Liver (tissue), 9 donors: ENCODE measurements around the gene ITGB2. TPM values are rescaled to one million over a fixed set of nuclear protein-coding genes. Genes with fewer than 3 reads are reported as not detected.

Experiments
- DNase-seq: peaks from one replicate; pipeline ENCODE4 v3.0.0-alpha.2; 2017; ENCODE audit warnings: low spot score
- H3K27ac ChIP-seq, 2 donors: one replicate each; pipeline ENCODE4 v1.7.0; 2013; ENCODE audit warnings: inconsistent platforms in 2 of 2, low read length in 2 of 2, control low read depth in 1 of 2, low read depth in 1 of 2, mild to moderate bottlenecking in 1 of 2
- H3K27me3 ChIP-seq, 4 donors: one replicate each; pipeline versions ENCODE4 v1.6.1 to v1.7.0; 2013; ENCODE audit warnings: low read length in 3 of 4, inconsistent platforms in 1 of 4, mild to moderate bottlenecking in 1 of 4, moderate library complexity in 1 of 4; ENCODE audit not compliant: control insufficient read depth in 4 of 4, insufficient read depth in 4 of 4
- H3K36me3 ChIP-seq, 4 donors: one replicate each; pipeline versions ENCODE4 v1.6.1 to v1.7.0; 2013; ENCODE audit warnings: low read length in 3 of 4, mild to moderate bottlenecking in 3 of 4, low read depth in 1 of 4, moderate library complexity in 1 of 4; ENCODE audit not compliant: control insufficient read depth in 4 of 4, insufficient read depth in 3 of 4
- H3K4me1 ChIP-seq, 4 donors: one replicate each; pipeline versions ENCODE4 v1.6.1 to v1.7.0; 2013; ENCODE audit warnings: low read length in 3 of 4, mild to moderate bottlenecking in 3 of 4, moderate library complexity in 1 of 4; ENCODE audit not compliant: control insufficient read depth in 4 of 4, insufficient read depth in 4 of 4
- H3K4me3 ChIP-seq, 3 donors: one replicate each; pipeline versions ENCODE4 v1.6.1 to v1.7.0; 2013; ENCODE audit warnings: low read length in 3 of 3, control low read depth in 1 of 3, low read depth in 1 of 3, mild to moderate bottlenecking in 1 of 3
- H3K9ac ChIP-seq, 2 donors: one replicate each; pipeline ENCODE4 v1.7.0; 2013; ENCODE audit warnings: low read length in 2 of 2, mild to moderate bottlenecking in 2 of 2, moderate library complexity in 2 of 2, control low read depth in 1 of 2, low read depth in 1 of 2
- H3K9me3 ChIP-seq, 4 donors: one replicate each; pipeline versions ENCODE4 v1.6.1 to v1.7.0; 2013; ENCODE audit warnings: low read length in 3 of 4; ENCODE audit not compliant: control insufficient read depth in 4 of 4
- ATF3 ChIP-seq: IDR thresholded peaks from 2 replicates; pipeline ENCODE4 v1.6.1; 2016; ENCODE audit warnings: antibody characterized with exemption
- CTCF ChIP-seq: fragments of 150-350 bp; IDR thresholded peaks from 2 replicates; pipeline ENCODE4 v1.5.1; 2017; ENCODE audit warnings: improper control_type of control experiment, low read depth, low read length; ENCODE audit not compliant: missing input control
- EGR1 ChIP-seq, 2 donors: IDR thresholded peaks; 2 replicates each; pipeline ENCODE4 v1.6.1; 2016 to 2018; ENCODE audit warnings: antibody characterized with exemption in 2 of 2, low read depth in 2 of 2
- FOXA2 ChIP-seq: IDR thresholded peaks from 2 replicates; pipeline ENCODE4 v1.6.1; 2016; ENCODE audit warnings: antibody characterized with exemption
- HNF4A ChIP-seq, 2 donors: conservative IDR thresholded peaks; 2 replicates each; pipeline ENCODE4 v1.6.1; 2016; ENCODE audit warnings: antibody characterized with exemption in 2 of 2, mild to moderate bottlenecking in 2 of 2
- JUND ChIP-seq, 2 donors: IDR thresholded peaks; 2 replicates each; pipeline ENCODE4 v1.6.1; 2016; ENCODE audit warnings: antibody characterized with exemption in 2 of 2
- NR2F2 ChIP-seq: IDR thresholded peaks from 2 replicates; pipeline ENCODE4 v1.6.1; 2016; ENCODE audit warnings: antibody characterized with exemption
- RAD21 ChIP-seq, 2 donors: IDR thresholded peaks; 2 replicates each; pipeline ENCODE4 v1.6.1; 2016; ENCODE audit warnings: antibody characterized with exemption in 2 of 2, mild to moderate bottlenecking in 2 of 2
- RXRA ChIP-seq, 2 donors: IDR thresholded peaks; 2 replicates each; pipeline ENCODE4 v1.6.1; 2017 to 2018; ENCODE audit warnings: antibody characterized with exemption in 2 of 2, mild to moderate bottlenecking in 1 of 2
- SP1 ChIP-seq: IDR thresholded peaks from 2 replicates; pipeline ENCODE4 v1.6.1; 2018; ENCODE audit warnings: antibody characterized with exemption, mild to moderate bottlenecking
- TAF1 ChIP-seq: conservative IDR thresholded peaks from 2 replicates; pipeline ENCODE4 v1.6.1; 2016; ENCODE audit warnings: antibody characterized with exemption, mild to moderate bottlenecking
- YY1 ChIP-seq: IDR thresholded peaks from 2 replicates; pipeline ENCODE4 v1.6.1; 2016; ENCODE audit warnings: antibody characterized with exemption, mild to moderate bottlenecking
- WGBS: extraction: QIAGEN DNeasy Blood & Tissue Kit; methylation state at CpG from one replicate; pipeline ENCODE4 v1.1.7; 2013; 5-methylcytosine and 5-hydroxymethylcytosine counted together
- polyA plus RNA-seq, 2 donors: library from polyadenylated mRNA; stranded (reverse) in 1 of 2; unstranded in 1 of 2; fragments of 200-250 nt in 1 of 2; fragments of >200 nt in 1 of 2; fragmentation: Nextera tagmentation in 1 of 2; extraction: Ambion mirVana in 1 of 2; gene quantifications; one replicate each; pipeline versions ENCODE4 v1.2.1 to v1.2.3, GENCODE V29; 2013 to 2015
- total RNA-seq, 2 donors: library from RNA; depleted of rRNA; stranded (reverse); fragments of >200 nt; gene quantifications; one replicate each; pipeline ENCODE4 v1.2.3, GENCODE V29; 2014
- TF ChIP-seq, protein P1 (sequence below): IDR thresholded peaks from 2 replicates; pipeline ENCODE4 v1.6.1; 2016; ENCODE audit warnings: antibody characterized with exemption
- TF ChIP-seq, protein P2 (sequence below): IDR thresholded peaks from 2 replicates; pipeline ENCODE4 v1.6.1; 2016; ENCODE audit warnings: antibody characterized with exemption, mild to moderate bottlenecking
- TF ChIP-seq, protein P3 (sequence below): IDR thresholded peaks from 2 replicates; pipeline ENCODE4 v1.6.1; 2016; ENCODE audit warnings: antibody characterized with exemption
- donor health status: healthy.
- donor health status: healthy.
- donor health status: healthy.
- donor health status: healthy.
- donor health status: healthy.

Gene ITGB2
- total and polyA plus RNA-seq, 4 donors = 9.6 to 50.6 (median 28.7) TPM

DNA sequence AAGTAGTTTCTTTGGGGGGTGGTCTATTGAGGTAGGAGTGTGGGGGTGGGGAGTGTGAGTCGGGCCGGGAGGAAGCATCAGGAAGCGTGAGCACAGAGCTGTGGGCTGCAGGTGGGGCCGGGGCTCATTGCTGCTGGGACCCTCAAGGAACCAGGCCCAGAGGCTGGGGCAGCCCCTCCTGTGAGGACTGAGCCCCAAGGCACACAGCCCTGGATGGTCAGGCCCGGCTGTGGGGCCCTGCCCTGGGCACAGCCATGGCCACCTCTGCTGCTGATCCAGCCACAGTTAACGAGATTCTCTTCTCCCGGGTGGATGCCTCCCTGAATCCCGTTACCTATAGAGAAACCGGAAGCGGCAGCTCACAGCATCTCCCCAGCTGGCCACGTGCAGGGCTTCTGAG lies 79.9 kb downstream of the ITGB2 start:
- Histone ChIP-seq H3K27me3 (no peaks in the 10 kb centered on the region), H3K36me3 (no peaks in the 10 kb centered on the region), H3K4me3 (no peak overlapping the region), H3K4me1 (peaks cover 0 to 5% (median 3%) of the 10 kb centered on the region in 4 donors), H3K9me3 (no peaks in the 10 kb centered on the region), H3K9ac (no peak overlapping the region), H3K27ac (no peak overlapping the region)
- TF ChIP-seq, protein P1, sequence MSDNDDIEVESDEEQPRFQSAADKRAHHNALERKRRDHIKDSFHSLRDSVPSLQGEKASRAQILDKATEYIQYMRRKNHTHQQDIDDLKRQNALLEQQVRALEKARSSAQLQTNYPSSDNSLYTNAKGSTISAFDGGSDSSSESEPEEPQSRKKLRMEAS = no peak
- no peak for TF ChIP-seq RXRA (IDR thresholded peaks at IDR 0.05)
- no peak for TF ChIP-seq JUND (IDR thresholded peaks at IDR 0.05)
- no peak for TF ChIP-seq YY1
- TF ChIP-seq ATF3 = no peak
- no peak for TF ChIP-seq EGR1 (IDR thresholded peaks at IDR 0.05; ENCODE audit: low read depth in 2 of 2)
- no peak for TF ChIP-seq FOXA2
- no peak for TF ChIP-seq CTCF
- no peak for TF ChIP-seq NR2F2
- TF ChIP-seq, protein P2, sequence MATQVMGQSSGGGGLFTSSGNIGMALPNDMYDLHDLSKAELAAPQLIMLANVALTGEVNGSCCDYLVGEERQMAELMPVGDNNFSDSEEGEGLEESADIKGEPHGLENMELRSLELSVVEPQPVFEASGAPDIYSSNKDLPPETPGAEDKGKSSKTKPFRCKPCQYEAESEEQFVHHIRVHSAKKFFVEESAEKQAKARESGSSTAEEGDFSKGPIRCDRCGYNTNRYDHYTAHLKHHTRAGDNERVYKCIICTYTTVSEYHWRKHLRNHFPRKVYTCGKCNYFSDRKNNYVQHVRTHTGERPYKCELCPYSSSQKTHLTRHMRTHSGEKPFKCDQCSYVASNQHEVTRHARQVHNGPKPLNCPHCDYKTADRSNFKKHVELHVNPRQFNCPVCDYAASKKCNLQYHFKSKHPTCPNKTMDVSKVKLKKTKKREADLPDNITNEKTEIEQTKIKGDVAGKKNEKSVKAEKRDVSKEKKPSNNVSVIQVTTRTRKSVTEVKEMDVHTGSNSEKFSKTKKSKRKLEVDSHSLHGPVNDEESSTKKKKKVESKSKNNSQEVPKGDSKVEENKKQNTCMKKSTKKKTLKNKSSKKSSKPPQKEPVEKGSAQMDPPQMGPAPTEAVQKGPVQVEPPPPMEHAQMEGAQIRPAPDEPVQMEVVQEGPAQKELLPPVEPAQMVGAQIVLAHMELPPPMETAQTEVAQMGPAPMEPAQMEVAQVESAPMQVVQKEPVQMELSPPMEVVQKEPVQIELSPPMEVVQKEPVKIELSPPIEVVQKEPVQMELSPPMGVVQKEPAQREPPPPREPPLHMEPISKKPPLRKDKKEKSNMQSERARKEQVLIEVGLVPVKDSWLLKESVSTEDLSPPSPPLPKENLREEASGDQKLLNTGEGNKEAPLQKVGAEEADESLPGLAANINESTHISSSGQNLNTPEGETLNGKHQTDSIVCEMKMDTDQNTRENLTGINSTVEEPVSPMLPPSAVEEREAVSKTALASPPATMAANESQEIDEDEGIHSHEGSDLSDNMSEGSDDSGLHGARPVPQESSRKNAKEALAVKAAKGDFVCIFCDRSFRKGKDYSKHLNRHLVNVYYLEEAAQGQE = no peak
- TF ChIP-seq RAD21 (IDR thresholded peaks at IDR 0.05) = no peak
- no peak for TF ChIP-seq SP1
- TF ChIP-seq HNF4A (conservative IDR thresholded peaks at IDR 0.05) = no peak
- TF ChIP-seq, protein P3, sequence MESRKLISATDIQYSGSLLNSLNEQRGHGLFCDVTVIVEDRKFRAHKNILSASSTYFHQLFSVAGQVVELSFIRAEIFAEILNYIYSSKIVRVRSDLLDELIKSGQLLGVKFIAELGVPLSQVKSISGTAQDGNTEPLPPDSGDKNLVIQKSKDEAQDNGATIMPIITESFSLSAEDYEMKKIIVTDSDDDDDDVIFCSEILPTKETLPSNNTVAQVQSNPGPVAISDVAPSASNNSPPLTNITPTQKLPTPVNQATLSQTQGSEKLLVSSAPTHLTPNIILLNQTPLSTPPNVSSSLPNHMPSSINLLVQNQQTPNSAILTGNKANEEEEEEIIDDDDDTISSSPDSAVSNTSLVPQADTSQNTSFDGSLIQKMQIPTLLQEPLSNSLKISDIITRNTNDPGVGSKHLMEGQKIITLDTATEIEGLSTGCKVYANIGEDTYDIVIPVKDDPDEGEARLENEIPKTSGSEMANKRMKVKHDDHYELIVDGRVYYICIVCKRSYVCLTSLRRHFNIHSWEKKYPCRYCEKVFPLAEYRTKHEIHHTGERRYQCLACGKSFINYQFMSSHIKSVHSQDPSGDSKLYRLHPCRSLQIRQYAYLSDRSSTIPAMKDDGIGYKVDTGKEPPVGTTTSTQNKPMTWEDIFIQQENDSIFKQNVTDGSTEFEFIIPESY = no peak
- TF ChIP-seq TAF1 = no peak
- DNase-seq = no peak
- WGBS = 81% methylated on average over 11 of the region's 11 CpGs

DNA sequence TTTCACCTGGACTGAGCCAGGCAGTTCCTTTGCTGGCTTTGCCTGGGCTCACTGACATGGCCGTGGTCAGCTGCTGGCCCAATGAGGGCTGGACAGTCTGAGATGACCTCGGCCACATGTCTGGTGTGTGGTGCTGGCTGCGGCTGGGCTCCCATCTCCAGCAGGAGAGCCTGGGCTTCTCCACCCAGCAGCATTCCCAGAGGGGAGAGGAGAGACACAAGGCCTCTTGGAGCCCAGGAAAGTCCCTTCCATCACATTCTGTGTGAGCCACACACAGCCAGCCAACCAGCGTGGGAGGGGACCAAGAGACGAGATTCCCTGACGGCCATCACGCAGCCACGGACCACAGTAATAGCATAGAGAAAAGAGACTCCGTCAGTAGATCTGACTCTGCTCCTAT lies 81.7 kb downstream of the ITGB2 start:
- Histone ChIP-seq H3K36me3 (no peaks in the 10 kb centered on the region), H3K4me1 (no peaks in the 10 kb centered on the region), H3K4me3 (no peak overlapping the region), H3K9me3 (no peaks in the 10 kb centered on the region), H3K27me3 (no peaks in the 10 kb centered on the region), H3K27ac (no peak overlapping the region), H3K9ac (no peak overlapping the region)
- 94% methylated on average over 9 of the region's 9 CpGs for WGBS
- no peak for DNase-seq
- TF ChIP-seq JUND (IDR thresholded peaks at IDR 0.05) = no peak
